T47D (cell line): ENCODE measurements around the gene CCR5.
"Not testable (repeated sequence)": the region's sequence is repeated elsewhere in the genome, so short reads cannot be mapped to it uniquely, and the experiment has no call there.

Experiments used
- DNase-seq, 2 experiments: peaks; one replicate each; pipeline versions ENCODE4 v3.0.0 to v3.0.0-alpha.2; 2011 to 2012; ENCODE audit warnings: low read depth in 1 of 2, low spot score in 1 of 2
- JUND ChIP-seq: IDR thresholded peaks from 2 replicates; pipeline ENCODE4 v1.6.1; 2012; ENCODE audit warnings: low read depth
- in situ Hi-C: cut with HindIII; loops from 2 replicates; pipeline ENCODE4 v1.10.0; 2016; ENCODE audit warnings: low sequenced_read_pairs, low pct_unique_long_range_greater_than_20kb

The CCR5 gene

GRCh38 chr3:46380471-46381221 lies 9.9 kb downstream of the CCR5 start:
- TF ChIP-seq JUND, result no peak
- peak in 1 of 2 experiments; percentile 65 for DNase-seq

GRCh38 chr3:46381625-46382024 lies 10.9 kb downstream of the CCR5 start:
- in situ Hi-C loops, result no loop called here
- DNase-seq, result no peak
- TF ChIP-seq JUND, result no peak

More at GRCh38 chr3:46380471-46381221, 9.9 kb downstream of the CCR5 start:
- in situ Hi-C loops, result no loop called here

GRCh38 chr3:46383211-46383950 lies 12.6 kb downstream of the CCR5 start:
- in situ Hi-C loops, result no loop called here
- no peak for TF ChIP-seq JUND
- DNase-seq, result no peak

GRCh38 chr3:46383951-46384330 lies 13.2 kb downstream of the CCR5 start:
- no peak for TF ChIP-seq JUND
- in situ Hi-C loops, result no loop called here
- no peak for DNase-seq

GRCh38 chr3:46386205-46386604 lies 15.5 kb downstream of the CCR5 start:
- DNase-seq, result no peak
- no peak for TF ChIP-seq JUND
- in situ Hi-C loops, result no loop called here

- in situ Hi-C loops, DNase-seq: not testable (repeated sequence)
Observed at GRCh38 chr3:46388847-46389246, 18.1 kb downstream of the CCR5 start.

- in situ Hi-C loops, result no loop called here
- no peak for TF ChIP-seq JUND
Observed at GRCh38 chr3:46389306-46389705, 18.6 kb downstream of the CCR5 start.

GRCh38 chr3:46391526-46391925 lies 20.8 kb downstream of the CCR5 start:
- in situ Hi-C loops, DNase-seq: not testable (repeated sequence)

More at GRCh38 chr3:46389306-46389705, 18.6 kb downstream of the CCR5 start:
- no peak for DNase-seq

GRCh38 chr3:46393011-46393410 lies 22.3 kb downstream of the CCR5 start:
- no peak for DNase-seq
- in situ Hi-C loops, result no loop called here
- no peak for TF ChIP-seq JUND

- DNase-seq, result peak in 1 of 2 experiments; percentile 48
- in situ Hi-C loops, result no loop called here
- TF ChIP-seq JUND, result no peak
Observed at GRCh38 chr3:46393554-46394434, 23.0 kb downstream of the CCR5 start.

- DNase-seq, result no peak
- TF ChIP-seq JUND, result no peak
- in situ Hi-C loops, result no loop called here
Observed at GRCh38 chr3:46395210-46395661, 24.5 kb downstream of the CCR5 start.

- no peak for DNase-seq
- in situ Hi-C loops, result no loop called here
- no peak for TF ChIP-seq JUND
Observed at GRCh38 chr3:46395766-46396530, 25.2 kb downstream of the CCR5 start.
